GM12891 (cell line): ENCODE results near the gene PRSS1. TPM values are rescaled to one million over a fixed set of nuclear protein-coding genes. Genes with fewer than 3 reads are reported as not detected.
"Not testable (repeated sequence)": the region's sequence is repeated elsewhere in the genome, so short reads cannot be mapped to it uniquely, and the experiment has no call there.

ENCODE experiments used
- DNase-seq: peaks from one replicate; pipeline ENCODE4 v3.0.0; 2011; ENCODE audit warnings: low spot score; ENCODE audit not compliant: insufficient read length
- FAIRE-seq: peaks from 2 replicates; lab custom pipeline; 2011; peaks lifted over from hg19 to GRCh38; lab: Jason Lieb, UNC
- PAX5 ChIP-seq: IDR thresholded peaks from 2 replicates; pipeline ENCODE4 v1.6.1; 2011; ENCODE audit warnings: low read length, moderate library complexity, mild to moderate bottlenecking; ENCODE audit not compliant: insufficient read depth, severe bottlenecking
- POLR2A ChIP-seq: IDR thresholded peaks from 2 replicates; pipeline ENCODE4 v1.6.1; 2011; ENCODE audit warnings: low read depth, low read length, control low read depth
- POLR2AphosphoS5 ChIP-seq: IDR thresholded peaks from 2 replicates; pipeline ENCODE4 v1.6.1; 2011; ENCODE audit warnings: low read depth, low read length, control low read depth
- POU2F2 ChIP-seq: IDR thresholded peaks from 2 replicates; pipeline ENCODE4 v1.6.1; 2011; ENCODE audit warnings: low read depth, mild to moderate bottlenecking, control low read depth, low read length, moderate library complexity
- SPI1 ChIP-seq: IDR thresholded peaks from 2 replicates; pipeline ENCODE4 v1.6.1; 2011; ENCODE audit warnings: low read depth, low read length, control low read depth
- TAF1 ChIP-seq: IDR thresholded peaks from 2 replicates; pipeline ENCODE4 v1.6.1; 2011; ENCODE audit warnings: low read depth, low read length, control low read depth
- polyA plus RNA-seq: library from polyadenylated mRNA; unstranded; fragments of >200 nt; gene quantifications from one replicate; pipeline ENCODE4 v1.2.1, GENCODE V29; 2012; ENCODE audit warnings: low read depth, missing spikeins, inconsistent platforms; ENCODE audit not compliant: missing spikeins

Gene PRSS1
- polyA plus RNA-seq, result not detected

GRCh38 chr7:142749218-142749993 is at the start of gene PRSS1:
Gene PRSS1, plus strand, starts transcription at chr7:142749472. Its CDS starts 13 bp downstream, at chr7:142749485.
- TF ChIP-seq POU2F2 (no peak), POLR2A (no peak), POLR2AphosphoS5 (no peak)
- no peak for FAIRE-seq
- DNase-seq, result no peak

- not testable (repeated sequence) for DNase-seq, FAIRE-seq
These were observed 48.3 kb upstream of the PRSS1 start for GRCh38 chr7:142700935-142701334.

GRCh38 chr7:142703655-142704305 is 45.5 kb upstream of the PRSS1 start:
- TF ChIP-seq POLR2A (no peak), SPI1 (no peak), TAF1 (no peak), POLR2AphosphoS5 (no peak), POU2F2 (no peak), PAX5 (no peak)
- FAIRE-seq (no peak), DNase-seq (no peak)

GRCh38 chr7:142708726-142709125 is 40.5 kb upstream of the PRSS1 start:
- FAIRE-seq, DNase-seq: not testable (repeated sequence)

GRCh38 chr7:142709921-142710320 is 39.4 kb upstream of the PRSS1 start:
- no peak for DNase-seq
- TF ChIP-seq POLR2A (no peak), TAF1 (no peak), POLR2AphosphoS5 (no peak), PAX5 (no peak), POU2F2 (no peak), SPI1 (no peak)
- no peak for FAIRE-seq

GRCh38 chr7:142711196-142711595 is 38.1 kb upstream of the PRSS1 start:
- no peak for DNase-seq
- peak; percentile 28 for FAIRE-seq
- no peak for TF ChIP-seq POLR2A
- TF ChIP-seq TAF1, result no peak
- no peak for TF ChIP-seq SPI1
- TF ChIP-seq POU2F2, result no peak
- TF ChIP-seq PAX5, result no peak
- no peak for TF ChIP-seq POLR2AphosphoS5

- TF ChIP-seq POU2F2 (no peak), TAF1 (no peak)
- peak; percentile 93 for FAIRE-seq
- DNase-seq, result no peak
These were observed 37.3 kb upstream of the PRSS1 start for GRCh38 chr7:142711746-142712616.

GRCh38 chr7:142712617-142712957 is 36.7 kb upstream of the PRSS1 start:
- DNase-seq (no peak), FAIRE-seq (no peak)
- TF ChIP-seq POU2F2 (no peak), SPI1 (no peak), PAX5 (no peak), POLR2A (no peak), POLR2AphosphoS5 (no peak), TAF1 (no peak)

- FAIRE-seq (peak; percentile 90), DNase-seq (no peak)
- TF ChIP-seq TAF1 (no peak), POLR2AphosphoS5 (no peak), POU2F2 (no peak), SPI1 (no peak), POLR2A (no peak), PAX5 (no peak)
These were observed 34.9 kb upstream of the PRSS1 start for GRCh38 chr7:142714375-142714774.

GRCh38 chr7:142716596-142716995 is 32.7 kb upstream of the PRSS1 start:
- DNase-seq (no peak), FAIRE-seq (no peak)
- TF ChIP-seq SPI1, result no peak
- no peak for TF ChIP-seq PAX5
- no peak for TF ChIP-seq TAF1
- TF ChIP-seq POLR2A, result no peak
- no peak for TF ChIP-seq POU2F2
- TF ChIP-seq POLR2AphosphoS5, result no peak
